A673 (cell line): Measurements from ENCODE around the gene TTC16.

Source experiments
- CTCF ChIP-seq: fragments of 300-800, 200-600 bp; sonication (generic); conservative IDR thresholded peaks from 2 replicates; pipeline ENCODE4 v1.5.1; 2017; ENCODE audit warnings: low read depth, mild to moderate bottlenecking, antibody characterized with exemption, low read length, moderate library complexity, mixed read lengths
- EZH2 ChIP-seq: fragments of 200-600 bp; sonication (generic); IDR thresholded peaks from 2 replicates; pipeline ENCODE4 v1.6.1; 2017; ENCODE audit warnings: borderline replicate concordance, low read depth, mild to moderate bottlenecking, mixed read lengths, antibody characterized with exemption, low read length; ENCODE audit not compliant: poor library complexity, severe bottlenecking

GRCh38 chr9:127771570-127772189 lies 55.8 kb downstream of the TTC16 start:
- TF ChIP-seq CTCF (no peak), EZH2 (no peak)
